GM19372 (cell line): ENCODE data around the gene TAGLN2.

Experiments
- ATAC-seq: cut with Tn5 transposase; IDR thresholded peaks from one replicate; pipeline ENCODE4 v1.9.1; 2021; ENCODE audit warnings: mild to moderate bottlenecking, low read depth, moderate library complexity; ENCODE audit not compliant: unreplicated experiment

The TAGLN2 gene

DNA sequence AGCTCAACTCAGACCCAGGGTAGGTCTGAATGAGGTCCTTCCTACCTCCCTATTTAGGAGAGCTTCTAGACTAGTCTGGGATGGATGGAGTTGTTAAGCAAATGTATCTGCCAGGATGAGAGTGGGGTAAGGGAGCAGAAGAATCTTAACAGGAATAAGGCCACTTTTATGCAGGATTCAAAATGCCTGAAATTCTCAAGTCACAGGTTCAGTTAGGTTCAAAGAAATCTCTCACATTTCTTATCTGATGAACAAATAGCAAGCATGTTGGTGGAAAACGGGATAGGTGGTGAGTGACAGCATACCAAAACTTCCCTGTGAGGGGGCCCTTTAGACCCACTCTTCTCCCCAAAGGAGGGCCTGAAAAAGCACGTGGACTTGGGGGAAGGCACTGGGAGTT, 25.7 kb upstream of the TAGLN2 start:
- no peak for ATAC-seq

DNA sequence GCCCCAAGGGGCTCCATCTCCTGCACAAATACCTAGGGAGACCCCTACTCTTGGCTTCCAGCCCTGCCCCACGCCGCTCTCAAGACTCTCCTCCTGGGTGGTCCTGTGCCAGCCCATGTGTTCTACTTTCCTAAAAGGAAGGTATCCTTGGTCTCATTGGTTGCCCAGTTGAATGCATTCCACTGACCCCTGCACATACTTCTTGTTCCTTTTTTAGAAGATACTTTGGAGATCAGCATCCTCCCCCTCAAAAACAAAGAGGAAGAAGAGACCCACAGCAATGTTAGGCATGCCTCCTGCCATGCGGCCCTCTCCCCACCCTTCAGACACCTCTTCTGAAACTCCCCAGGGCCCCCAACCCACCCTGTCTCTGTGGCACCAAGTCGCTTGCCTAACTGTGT, 24.7 kb upstream of the TAGLN2 start:
- no peak for ATAC-seq

DNA sequence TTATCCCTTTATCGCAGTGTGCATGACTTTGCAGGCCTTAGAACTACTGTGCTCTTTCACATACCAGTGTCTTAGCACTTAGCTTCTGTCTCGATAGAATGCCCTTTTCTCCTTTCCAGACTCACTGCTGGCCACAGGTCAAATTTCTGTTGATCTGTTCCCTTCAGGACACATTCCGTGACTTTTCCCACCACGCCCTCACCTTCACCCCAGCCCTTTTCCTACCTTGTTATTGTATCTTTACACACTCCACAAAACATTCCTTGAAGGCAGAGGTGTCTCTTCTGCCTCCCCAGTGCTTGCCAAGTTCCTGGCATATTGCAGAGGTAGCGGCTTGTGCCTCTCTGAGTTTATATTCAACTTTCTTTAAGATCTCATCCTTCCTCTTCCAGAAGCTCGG, 23.8 kb upstream of the TAGLN2 start:
- no peak for ATAC-seq

DNA sequence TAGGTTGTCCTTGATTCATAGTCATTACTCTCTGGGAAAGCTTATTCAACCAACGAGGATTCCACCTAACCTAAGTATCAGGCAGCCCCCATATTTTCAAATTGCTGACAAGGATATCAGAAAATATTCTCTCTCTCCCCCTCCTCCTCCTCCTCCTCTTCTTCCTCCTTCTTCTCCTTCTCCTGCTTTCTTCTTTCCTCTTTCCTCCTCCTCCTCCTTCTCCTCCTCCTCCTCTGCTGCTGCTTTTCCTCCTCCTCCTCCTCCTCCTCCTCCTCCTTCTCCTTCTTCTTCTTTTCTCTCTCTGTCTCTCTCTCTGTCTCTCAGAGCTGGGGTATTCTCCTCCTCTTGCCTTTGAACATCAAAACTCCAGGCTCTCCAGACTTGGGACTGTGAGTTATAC, 22.6 kb upstream of the TAGLN2 start:
- ATAC-seq, result no peak

DNA sequence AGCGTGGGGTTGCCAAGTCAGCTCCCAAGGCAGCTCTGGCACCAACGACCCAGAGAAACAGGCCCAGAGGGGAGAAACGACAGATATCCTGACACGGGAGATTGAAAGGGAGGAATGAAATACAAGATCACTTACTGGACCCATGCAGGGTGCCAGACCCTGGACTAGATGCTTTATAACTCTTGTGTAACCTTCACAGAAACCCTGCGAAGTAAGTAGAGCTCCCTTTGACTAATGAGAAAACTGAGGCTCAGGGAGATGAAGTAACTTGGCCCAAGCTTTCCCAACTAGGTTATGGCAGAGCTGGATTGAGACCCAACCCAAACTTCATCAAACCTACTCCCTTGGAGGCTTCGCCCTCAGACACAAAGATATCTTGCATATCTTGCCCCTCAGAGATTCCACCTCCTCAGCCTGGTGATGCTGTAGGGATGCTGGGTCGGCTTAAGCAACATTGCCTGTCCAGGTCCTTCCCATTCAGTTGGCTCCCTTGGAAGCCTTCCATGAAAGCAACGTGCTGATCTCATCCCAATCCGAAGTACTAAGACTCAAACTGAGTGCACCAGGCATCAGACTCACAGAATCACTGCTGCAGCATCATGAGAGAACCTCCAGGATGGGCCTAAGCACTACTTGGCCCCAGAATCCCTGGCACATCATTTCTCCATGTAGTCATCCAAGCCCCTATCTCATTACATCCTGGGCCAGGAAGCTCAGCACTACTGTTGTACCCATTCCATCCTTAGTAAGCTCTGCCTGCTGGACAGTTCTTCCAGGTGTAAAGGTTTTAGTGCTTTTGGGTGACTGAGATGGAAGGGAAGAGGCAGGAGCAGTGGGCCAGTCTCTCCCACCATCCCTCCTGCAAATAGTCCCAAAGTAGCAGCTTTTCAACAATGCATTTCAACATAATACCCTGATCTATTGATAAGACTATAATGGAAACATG, 21.2 kb upstream of the TAGLN2 start:
- ATAC-seq, result no peak

DNA sequence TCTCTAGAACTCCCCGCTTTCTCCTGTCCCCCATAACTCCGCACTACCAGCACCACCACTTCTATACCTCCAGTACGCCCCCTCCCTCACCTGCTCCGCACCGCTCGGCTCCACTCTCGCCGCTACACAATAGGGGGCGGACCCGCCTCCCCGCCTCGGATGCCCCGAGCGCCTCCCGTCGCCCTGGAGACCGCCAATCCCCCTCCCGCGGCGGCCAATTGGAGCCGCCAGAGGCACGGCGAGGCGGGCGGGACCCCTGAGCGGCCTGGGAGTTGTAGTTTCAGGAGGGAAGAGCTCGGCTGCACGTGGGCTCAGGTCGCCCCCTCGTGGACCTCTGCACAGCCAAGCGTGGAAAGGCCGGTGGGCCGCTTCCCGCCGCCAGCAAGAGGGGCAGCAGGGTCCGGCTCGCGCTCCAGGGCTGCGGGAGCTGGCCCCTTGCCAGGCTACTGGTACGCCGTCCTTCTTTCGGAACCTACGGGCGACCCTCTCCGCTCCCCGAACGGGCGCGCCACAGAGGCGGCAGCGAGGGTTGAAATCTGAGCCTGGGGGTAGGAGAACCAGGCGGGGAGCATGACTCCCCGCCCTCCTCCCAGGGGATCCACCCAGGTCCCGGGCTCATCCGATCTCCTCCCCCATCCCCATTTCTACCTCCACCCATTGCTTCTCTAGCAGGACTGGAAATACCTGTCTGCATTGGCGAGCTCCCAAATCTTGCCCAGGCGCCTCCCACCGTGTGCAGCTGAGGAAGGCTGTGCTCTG, 20.4 kb upstream of the TAGLN2 start, which contains the start of gene IGSF9:
Gene IGSF9 (minus strand): TSS at position 131 of the 759 bp plus-strand sequence. CDS start 2,159 bp downstream, outside the sequence.
- no peak for ATAC-seq

DNA sequence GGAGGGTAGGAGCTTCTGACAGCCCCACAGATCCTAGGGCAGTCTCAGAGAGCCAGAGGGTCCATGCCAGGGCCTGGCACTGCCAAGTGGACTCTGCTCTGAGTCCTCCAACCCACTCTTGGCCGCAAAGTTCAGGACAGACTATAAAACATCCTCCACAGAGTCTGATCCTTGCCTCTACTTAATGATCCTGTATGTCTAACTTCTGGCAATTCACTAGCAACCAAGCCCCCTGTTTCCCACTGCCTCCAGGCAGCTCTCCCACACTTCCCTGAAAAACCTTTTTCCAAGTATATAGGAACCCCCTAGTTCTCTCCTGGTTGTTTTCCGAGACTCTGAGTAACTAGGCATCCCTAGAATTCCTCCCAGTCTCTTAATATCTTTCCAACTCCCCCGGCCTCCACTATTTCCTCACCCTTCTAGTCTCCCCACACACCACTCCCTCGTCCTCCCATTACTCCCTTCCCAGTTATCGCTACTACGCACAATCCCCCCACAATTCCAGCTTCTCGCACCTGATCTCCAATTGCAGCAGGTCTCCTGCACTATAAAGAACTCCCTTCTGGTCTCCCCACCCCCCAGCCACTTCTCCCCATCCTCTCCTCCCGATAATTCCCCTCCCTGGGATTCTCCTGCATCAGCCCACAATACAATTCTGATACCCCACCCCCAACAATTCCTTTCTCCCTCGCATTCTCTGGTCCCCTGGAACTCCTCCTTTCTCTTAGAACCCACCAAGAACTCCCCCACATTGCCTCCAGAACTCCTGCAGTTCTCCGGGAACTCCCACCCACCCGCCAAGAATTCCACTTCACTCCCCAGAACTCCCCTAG, 19.5 kb upstream of the TAGLN2 start:
- no peak for ATAC-seq

DNA sequence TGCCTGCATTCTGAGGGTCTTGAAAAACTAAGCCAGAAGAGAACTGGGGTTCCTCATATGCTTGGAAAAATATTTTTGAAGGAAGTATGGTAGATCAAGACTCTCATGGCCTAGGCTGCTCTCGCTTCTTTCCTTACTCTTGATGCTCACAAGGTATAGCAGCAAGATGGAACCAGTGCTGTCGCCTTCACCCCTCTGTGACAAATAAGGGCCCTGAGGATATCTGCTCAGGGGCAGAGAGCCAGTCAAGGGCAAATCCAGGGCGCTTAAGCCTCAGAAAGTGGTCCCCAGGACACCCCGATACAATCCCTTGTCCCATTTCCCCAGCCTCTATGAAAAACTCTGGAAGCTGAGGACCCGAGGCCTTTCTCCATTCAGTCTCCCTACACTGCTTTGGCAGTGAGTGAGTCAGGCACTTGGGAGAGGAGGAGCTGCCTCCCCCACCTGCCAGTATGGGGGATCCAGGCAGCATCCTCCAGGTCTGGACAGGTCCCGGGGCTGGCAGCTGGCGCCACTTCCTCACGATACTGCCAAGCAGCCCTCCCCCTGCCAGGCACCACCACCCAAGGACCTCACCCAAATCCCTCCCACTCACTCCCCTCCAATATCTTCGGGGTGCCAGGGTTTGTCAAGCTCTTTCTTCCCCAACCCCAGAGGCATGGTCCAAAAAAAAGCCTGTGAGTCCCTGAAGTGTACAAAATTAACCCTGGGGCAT, 18.8 kb upstream of the TAGLN2 start:
- no peak for ATAC-seq

DNA sequence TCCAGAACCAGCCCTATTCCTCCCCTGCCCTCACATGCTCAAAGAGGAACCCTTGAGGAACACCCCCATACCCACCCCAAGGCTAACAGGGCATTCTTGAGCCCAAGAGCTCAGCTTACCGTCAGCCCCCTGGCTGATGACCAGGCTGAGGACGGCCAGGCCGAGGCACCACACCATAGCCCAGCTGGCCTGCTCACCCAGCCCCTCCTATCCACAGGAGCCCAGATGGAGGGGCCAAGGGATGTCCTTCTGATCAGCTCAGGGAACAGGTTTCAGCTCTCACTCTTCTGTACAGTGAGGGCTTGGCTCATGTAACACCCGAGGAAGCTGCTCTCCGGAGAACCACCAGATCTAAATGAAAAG, 18.0 kb upstream of the TAGLN2 start:
- no peak for ATAC-seq

DNA sequence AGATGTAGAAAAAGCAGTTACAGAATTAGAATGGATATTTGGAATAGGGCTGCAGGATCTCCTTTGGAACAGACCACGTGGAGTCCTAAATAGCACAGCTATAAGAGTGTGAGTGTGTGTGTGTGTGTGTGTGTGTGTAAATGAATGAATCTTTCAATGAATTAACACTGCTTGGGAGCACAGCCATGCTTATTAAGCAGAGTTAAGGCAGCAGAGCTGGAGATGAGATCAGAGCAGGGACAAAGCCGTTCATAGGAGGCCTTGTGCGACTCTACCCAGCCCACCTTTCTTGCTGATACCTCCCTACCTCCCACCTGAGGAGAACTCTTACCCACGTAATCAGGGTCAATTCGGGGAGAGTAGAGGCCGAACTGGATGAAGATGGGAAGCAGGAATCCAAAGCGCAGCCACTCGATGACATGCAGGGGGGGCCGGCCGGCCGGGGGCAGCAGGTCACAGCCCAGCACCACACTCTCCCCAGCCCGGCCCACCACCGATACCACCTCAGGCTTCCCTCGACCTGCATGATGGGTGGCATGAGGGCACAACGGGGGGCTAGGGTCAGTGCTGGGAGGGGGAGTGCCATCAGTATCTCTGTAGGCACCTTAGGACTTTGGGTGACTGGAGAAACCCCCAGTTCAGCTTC, 17.4 kb upstream of the TAGLN2 start:
- ATAC-seq, result no peak

DNA sequence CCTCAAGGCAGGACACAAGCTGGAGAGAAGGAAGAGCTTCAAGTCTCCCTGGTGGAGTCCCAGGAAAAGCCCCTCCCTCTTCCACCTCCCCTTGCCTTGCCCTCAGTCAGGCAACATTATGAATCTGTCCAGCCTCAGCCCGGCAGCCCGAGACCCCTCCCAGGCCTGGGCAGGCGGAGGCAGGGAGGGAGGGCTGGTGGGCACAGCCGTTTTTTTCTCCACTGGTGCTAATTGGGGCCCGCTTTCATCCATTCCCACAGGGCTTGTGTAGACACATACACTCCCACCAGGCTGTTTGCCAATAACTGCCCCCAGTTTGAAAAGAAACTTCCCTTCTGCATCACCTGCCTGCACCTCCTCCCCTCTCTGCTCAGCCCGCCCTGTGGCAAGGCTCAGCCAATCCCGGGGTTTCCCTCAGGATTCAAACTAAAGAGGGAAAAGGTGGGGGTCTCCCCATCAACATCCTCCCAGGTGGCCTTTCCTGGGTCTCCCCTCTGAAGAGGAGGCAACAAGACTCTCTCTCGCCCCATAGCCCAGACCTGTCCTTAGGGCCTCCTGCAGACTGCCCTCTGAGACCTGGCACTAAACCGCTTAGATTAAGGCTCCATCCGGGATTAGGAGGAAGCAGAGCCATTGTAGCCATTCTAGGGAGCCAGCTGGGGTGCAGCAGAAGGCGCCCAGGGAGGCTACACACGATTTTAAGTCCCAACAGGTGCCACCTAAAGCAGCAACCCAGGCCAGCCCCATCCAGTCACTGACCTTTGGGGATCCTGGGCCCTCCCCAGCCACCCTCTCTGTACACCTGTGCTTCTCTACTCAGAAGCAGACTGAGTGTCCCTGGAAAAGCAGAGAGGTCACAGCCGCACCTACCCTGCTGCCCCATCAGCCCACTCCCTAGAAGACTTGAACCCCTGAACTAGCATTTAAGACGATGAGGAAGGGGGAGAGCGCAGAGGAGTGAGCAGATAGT, 16.6 kb upstream of the TAGLN2 start:
- ATAC-seq, result no peak

DNA sequence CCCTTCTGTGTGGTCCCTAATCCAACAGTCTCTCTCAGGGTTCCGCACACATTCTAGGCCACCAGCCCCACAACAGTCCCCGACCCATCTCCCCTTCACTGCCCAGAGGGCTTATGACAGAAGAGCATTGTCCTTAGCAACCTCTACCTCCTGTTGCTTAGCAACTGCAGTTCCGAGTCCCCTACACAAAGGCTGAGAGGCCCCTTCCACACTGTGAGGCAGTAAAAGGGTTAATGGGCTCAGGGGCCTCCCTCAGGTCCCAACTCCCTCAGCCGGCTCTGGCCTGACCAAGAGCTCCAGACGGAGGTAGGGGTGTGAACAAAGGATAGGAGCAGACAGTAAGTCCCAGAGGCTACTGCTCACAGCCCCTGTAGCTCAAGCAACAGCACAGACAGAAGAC, 15.8 kb upstream of the TAGLN2 start:
- no peak for ATAC-seq

DNA sequence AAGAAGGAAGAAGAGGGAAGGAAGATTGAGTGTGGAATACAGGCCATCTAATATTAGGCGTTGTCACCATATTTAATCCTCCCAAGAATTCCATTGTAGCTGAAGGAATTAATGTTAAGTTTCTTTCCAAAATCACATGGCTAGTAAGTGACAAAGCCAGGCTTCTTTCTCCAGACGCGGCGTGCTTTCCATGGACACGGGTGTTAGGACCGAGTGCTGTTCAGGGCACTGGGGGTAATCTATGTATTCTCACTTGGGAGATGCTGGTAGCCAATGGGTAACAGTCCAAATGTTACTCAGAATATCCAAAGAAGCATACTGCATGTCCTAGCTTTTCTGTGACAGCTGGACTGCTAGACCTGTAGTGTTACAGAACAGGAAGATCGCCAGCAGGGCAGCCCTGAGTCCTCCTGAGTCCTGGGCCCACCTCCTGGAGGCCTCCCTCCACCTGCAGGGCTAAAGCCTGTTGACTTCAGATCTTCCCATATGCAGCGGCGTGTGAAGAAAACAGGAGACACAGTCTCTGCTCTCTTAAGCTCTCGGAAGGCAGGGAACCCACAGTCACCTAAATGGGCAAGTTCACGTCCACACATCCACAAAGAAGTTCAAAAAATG, 14.8 kb upstream of the TAGLN2 start:
- ATAC-seq, result no peak

DNA sequence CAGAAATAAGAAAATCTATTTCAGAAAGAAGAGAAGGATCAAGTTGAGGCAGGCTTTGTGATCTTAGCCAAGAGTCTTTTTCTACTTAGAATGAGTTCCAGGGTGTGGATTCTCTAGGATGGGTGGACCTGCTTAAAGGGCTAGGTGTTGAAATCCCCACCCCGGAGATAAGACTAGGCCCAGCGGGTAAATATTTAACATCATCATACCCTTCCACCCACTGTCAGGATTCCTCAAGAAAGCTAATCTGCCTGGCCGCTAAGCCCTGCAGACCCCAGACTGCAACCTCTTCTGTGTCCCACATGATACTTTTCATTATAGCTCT, 14.3 kb upstream of the TAGLN2 start:
- ATAC-seq, result no peak

DNA sequence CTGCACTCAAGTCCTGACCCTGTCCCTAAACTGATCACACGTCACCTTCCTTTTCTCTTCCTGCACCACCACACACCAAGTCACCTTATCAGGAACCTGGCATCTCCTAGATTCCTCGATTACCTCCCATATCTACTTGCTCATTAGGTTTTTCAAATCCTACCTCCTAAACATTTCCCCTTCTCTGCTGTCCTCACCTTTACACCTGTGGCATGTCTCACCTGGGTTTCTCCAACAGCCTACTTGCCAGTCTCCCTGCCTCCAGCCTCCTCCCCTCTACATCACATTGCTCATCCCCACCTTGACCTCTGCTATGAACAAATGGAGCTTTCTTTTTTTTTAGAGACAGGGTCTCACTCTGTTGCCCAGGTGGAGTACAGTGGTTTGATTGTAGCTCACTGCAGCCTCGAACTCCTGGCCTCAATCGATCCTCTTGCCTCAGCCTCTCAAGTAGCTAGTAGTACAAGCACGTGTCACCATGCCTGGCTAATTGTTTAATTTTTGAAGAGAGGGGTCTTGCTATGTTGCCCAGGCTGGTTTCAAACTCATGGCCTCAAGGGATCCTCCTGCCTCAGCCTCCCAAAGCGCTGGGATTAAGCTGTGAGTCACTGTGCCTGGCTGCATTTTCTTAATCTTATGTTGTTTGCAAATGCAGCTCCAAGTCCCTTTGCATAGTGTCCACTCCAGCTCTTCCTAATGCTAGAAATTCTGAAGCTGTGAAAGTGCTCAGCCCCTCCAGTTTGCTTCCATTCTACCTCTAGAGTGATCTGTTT, 13.8 kb upstream of the TAGLN2 start:
- ATAC-seq, result no peak

DNA sequence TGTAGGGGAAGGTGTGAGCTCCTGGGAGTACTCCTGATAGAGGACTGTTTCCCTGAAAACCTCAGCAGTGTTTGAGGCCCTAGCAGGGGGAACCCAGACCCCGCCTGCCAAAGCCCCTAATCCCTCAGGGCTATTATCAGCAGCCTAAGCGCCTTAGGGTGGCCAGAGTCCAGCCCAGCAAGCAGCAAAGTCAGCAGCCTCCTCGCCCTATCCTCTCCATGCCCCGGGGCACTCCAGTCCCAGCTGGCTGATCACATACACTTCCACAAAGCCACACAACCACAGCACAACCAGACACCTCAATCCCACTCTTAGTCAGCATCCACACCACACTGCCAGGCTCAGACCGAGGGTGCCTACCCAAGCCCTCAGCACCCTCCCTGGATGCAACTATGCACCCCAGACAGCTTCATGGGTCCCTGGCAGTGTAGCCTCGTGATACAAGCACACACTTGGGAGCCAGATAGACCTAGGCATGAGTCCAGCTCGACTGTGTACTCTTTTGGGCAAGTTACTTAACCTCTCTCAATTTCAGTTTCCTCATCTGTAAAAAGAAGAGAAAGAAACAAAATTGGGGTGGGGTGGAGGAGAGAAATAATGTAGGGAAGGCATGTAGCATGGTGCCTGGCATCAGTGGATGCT, 13.0 kb upstream of the TAGLN2 start:
- ATAC-seq, result no peak
